ENCODE results near the gene EXOC6.

EXOC6 gene

GRCh38 chr10:93077860-93078337 is 229.6 kb downstream of the EXOC6 start:
- Histone ChIP-seq H3K36me3 (ENCODE audit: control insufficient read depth in 2 of 2, insufficient read depth in 1 of 2, low read length in 2 of 2) (no peaks in the 10 kb centered on the region), H3K4me1 (ENCODE audit: control insufficient read depth, insufficient read depth, low read length) (no peaks in the 10 kb centered on the region; the same call in none of the 2 replicates), H3K9me3 (ENCODE audit: control insufficient read depth, insufficient read depth, low read depth, low read length) (no peaks in the 10 kb centered on the region), H3K4me3 (ENCODE audit: low read depth, low read length) (no peak overlapping the region), H3K27ac (ENCODE audit: extremely low read depth, low read depth, low read length) (no peak overlapping the region)
- no peak for TF ChIP-seq ZNF311 (tag by site-specific recombination; IDR thresholded peaks at IDR 0.05; ENCODE audit: borderline replicate concordance)
- no peak for TF ChIP-seq ZNF580 (tag by site-specific recombination; IDR thresholded peaks at IDR 0.05)
- TF ChIP-seq ZNF121 (tag by site-specific recombination; IDR thresholded peaks at IDR 0.05), result no peak
- no peak for TF ChIP-seq ZNF843 (tag by site-specific recombination; IDR thresholded peaks at IDR 0.05)
- no peak for TF ChIP-seq PRDM2 (tag by site-specific recombination; IDR thresholded peaks at IDR 0.05; ENCODE audit: borderline replicate concordance)
- TF ChIP-seq TRIM28 (IDR thresholded peaks at IDR 0.05; ENCODE audit: borderline replicate concordance, low read length), result no peak
- no peak for TF ChIP-seq ZNF624 (tag by site-specific recombination; IDR thresholded peaks at IDR 0.05)
- no peak for TF ChIP-seq ATF2 (tag by site-specific recombination; IDR thresholded peaks at IDR 0.05; ENCODE audit: low read depth)
- TF ChIP-seq REST (tag by site-specific recombination; IDR thresholded peaks at IDR 0.05), result no peak
- ChIA-PET CTCF (interaction anchor here (0.7 to 4.2 kb wide), 12 partner anchors 10 to 298 kb away, joined by 3 to 36 read pairs (median 3); no protein-coding TSS in a partner anchor), POLR2A (no interaction called here)

GRCh38 chr10:93079663-93080349 is 231.5 kb downstream of the EXOC6 start:
- Histone ChIP-seq H3K4me1 (ENCODE audit: control insufficient read depth, insufficient read depth, low read length) (no peaks in the 10 kb centered on the region; the same call in none of the 2 replicates), H3K9me3 (ENCODE audit: control insufficient read depth, insufficient read depth, low read depth, low read length) (no peaks in the 10 kb centered on the region), H3K36me3 (ENCODE audit: control insufficient read depth in 2 of 2, insufficient read depth in 1 of 2, low read length in 2 of 2) (no peaks in the 10 kb centered on the region), H3K4me3 (ENCODE audit: low read depth, low read length) (no peak overlapping the region), H3K27ac (ENCODE audit: extremely low read depth, low read depth, low read length) (no peak overlapping the region)
- TF ChIP-seq ZNF560 (tag by site-specific recombination; IDR thresholded peaks at IDR 0.05; ENCODE audit: borderline replicate concordance), result no peak
- no peak for TF ChIP-seq IKZF3 (tag by site-specific recombination; IDR thresholded peaks at IDR 0.05)
- TF ChIP-seq ZNF658 (tag by site-specific recombination; IDR thresholded peaks at IDR 0.05), result no peak
- no peak for TF ChIP-seq ZNF585B (tag by site-specific recombination; IDR thresholded peaks at IDR 0.05)
- peak; percentile 21; the same call in 1 of the 2 replicates for TF ChIP-seq ZNF335 (tag by site-specific recombination; conservative IDR thresholded peaks at IDR 0.05)
- TF ChIP-seq REPIN1 (tag by site-specific recombination; IDR thresholded peaks at IDR 0.05; ENCODE audit: low read depth), result no peak
- ChIA-PET CTCF (interaction anchor here (0.5 to 4.2 kb wide), 60 partner anchors 9 to 622 kb away, joined by 3 to 36 read pairs (median 4); partner anchors contain the start of gene FRA10AC1), POLR2A (no interaction called here)

All from HEK293 (cell line).